GM19395 (cell line): Measurements from ENCODE around the gene EHHADH.

ENCODE experiments used
- ATAC-seq: cut with Tn5 transposase; IDR thresholded peaks from one replicate; pipeline ENCODE4 v1.9.1; 2021; ENCODE audit warnings: mild to moderate bottlenecking, moderate library complexity; ENCODE audit not compliant: unreplicated experiment

The EHHADH gene

GRCh38 chr3:185199671-185200070 lies 54.2 kb downstream of the EHHADH start:
- no peak for ATAC-seq

DNA sequence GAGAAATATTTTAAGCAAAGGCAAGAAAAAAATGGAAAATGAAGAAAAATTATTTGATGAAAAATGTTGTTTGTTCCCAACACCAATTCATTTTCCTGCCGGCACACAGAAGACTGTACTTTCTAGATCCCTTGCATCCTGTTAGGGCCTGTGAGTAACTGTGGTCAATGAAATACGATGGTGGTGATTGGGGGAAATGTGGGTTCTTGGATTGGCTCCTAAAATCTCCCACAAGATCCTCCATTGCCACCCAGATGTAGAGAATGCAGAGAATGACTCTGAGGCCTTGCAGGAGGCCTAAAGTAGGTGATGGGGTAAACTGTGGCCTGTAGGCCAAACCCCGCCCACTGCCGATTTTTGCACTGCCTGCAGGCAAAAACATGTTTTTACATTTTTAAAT lies 54.6 kb downstream of the EHHADH start:
- ATAC-seq, result no peak

- ATAC-seq, result no peak
Observed at GRCh38 chr3:185197068-185197467, 56.8 kb downstream of the EHHADH start.

DNA sequence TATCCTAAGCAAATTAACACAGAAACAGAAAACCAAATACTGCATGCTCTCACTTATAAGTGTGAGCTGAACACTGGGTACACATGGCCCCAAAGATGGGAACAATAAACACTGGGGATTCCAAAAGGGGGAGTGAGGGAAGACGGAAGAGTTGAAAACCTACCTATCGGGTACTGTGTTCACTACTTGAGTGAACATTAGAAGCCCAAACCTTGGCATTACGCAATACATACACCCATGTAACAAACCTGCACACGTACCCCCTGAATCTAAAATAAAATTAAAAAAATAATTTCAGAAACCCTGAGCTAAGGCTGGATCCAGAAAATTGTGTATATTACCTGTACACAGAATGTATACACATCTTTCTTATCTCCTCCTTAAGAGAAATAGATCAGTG lies 58.2 kb downstream of the EHHADH start:
- ATAC-seq, result no peak

DNA sequence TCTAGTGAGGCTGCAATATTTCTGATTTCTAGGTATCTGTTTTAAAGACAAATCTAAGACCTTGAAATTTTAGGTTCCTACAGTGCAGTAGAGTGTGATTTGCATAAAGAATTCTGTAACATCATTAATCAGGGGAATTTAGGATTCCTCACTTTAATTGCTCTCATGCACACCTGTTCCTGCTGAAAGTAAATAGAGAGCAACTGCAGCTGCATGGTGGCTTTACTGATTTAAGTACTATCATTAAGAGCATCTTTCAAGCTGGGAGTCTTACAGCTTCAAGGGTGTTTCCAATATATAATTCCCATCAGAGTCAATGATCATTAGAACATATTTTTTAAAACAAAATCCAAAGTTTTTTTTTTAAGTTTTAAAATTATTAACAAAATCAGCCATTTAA lies 65.0 kb downstream of the EHHADH start:
- ATAC-seq, result no peak

GRCh38 chr3:185187391-185187790 lies 66.5 kb downstream of the EHHADH start:
- no peak for ATAC-seq

DNA sequence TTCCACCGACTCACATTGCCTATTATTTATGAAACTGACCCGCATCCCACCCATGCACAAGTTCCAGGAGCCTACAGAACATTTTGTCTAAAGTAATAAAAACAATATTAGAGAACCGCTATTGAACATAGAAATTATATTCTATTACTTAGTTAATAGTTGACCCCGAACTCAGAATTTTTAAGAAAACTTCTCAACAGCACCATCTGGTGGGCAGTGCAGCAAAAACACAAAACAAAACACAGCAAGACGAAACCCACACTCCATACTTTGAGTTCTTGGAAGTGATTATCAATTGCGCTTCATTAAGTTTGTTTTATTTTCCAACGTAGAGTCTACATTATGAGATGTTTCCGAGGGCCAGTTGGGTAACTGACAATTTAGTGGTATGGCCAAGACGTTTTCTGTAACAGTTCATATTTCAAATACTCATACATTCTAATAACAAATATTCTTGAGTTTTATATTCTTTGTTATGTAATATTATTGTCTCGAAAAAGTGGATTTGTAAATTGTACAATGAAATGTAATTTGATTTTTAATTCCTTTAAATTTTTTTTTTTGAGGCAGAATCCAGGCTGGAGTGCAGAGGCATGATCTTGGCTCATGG lies 77.0 kb downstream of the EHHADH start:
- ATAC-seq, result no peak

- ATAC-seq, result peak; percentile 80
Observed at GRCh38 chr3:185175370-185175987, 78.4 kb downstream of the EHHADH start.

DNA sequence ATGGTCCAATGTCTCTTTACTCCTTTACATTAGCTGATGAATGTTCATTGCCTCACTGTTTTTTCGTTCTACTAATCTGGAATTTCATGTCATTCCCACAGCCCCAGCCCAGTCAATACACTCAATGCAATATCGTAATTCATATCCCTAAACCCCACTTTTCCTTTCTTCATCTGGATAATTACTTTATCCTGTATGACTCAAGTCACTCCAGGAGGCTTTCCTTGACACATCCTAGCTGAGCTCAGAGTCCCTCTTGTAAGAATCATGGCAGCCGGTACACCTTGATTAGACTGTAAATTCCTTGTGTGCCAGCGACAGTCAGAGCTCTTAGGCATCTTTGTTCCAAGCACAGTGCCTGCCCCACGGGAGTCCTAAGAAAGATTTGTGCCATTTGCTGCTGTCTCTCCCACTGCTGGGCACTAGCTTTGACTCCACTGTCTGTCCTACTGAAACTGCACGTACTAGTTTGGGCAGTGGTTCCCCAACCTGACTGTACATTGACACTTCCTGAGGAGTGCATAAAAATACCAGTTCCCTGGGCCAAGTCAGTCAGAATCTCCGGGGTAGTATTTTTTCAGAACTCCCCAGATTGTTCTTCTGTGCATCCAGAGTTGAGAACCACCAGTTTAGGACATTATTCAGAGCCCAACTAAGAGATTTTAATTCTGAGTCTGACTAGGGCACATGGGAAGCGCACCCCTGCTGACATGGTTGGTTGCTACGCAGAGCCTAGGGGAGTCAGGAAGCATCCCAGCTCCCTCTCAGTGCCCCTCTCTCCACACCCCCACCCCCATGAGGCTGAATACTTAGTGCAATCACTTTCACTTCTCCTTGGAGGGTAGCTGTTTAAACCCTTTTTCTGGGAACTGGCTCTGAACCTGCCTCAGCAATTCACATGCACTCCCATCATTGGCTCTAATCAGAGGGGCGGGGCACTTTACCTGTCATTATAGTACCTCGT lies 81.5 kb downstream of the EHHADH start:
- no peak for ATAC-seq

DNA sequence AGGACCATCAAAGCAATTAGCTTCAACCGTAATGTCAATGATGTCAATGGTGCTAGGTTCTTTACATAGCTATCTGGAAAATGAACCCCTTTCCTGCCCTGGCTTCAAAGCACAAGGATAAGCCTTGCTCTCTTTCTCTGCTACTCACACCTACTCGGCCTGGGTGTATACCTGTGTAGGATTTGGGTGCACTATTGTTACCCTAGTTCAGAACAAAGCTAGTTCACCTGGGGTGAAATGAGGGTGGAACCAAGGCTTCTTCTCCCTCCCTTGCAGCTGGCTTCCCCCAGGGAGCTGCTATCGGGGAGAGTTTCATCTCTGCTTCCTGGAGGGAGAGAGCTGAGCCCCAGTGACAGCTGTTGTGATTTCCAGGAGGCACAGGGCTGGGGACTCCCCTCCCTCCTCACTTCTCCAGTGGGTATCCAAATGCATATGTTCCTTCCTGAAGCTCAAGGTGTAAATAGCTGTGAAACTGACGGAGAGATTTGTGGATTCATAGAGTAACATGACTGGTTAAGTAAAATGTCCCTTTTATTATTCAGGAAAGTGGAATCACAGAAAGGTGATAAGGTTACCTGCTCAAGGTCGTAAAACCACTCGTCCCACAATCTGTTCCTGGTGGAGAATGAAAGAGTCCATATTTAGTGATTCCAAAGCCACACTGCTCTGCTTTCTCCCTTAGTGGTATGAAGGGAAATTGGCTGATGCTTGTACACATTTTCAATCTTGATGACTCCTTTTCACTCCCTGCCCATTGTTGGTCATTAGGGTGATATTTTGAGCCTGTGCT lies 89.2 kb downstream of the EHHADH start:
- no peak for ATAC-seq

GRCh38 chr3:185162634-185163033 lies 91.2 kb downstream of the EHHADH start:
- no peak for ATAC-seq

DNA sequence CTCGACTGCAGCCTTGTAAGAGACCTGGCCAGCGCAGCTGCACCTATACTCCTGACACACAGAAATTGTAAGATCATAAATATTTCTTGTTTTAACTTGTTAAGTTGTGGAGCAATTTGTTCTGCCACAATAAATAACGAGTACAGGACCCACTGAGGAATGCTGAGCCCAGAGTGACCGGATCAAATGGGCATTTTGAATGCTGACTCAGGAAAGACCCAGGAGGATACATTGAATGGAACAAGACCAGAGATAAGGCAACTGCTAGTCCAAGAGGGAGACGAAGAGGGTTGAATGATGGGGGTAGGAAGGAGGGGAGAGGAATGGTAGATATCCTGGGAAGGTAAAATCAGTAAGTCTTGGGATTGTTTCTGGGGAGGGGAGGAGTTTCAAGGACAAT lies 92.1 kb downstream of the EHHADH start:
- no peak for ATAC-seq

- ATAC-seq, result no peak
Observed at GRCh38 chr3:185157347-185157746, 96.5 kb downstream of the EHHADH start.

GRCh38 chr3:185155678-185156077 lies 98.2 kb downstream of the EHHADH start:
- no peak for ATAC-seq

DNA sequence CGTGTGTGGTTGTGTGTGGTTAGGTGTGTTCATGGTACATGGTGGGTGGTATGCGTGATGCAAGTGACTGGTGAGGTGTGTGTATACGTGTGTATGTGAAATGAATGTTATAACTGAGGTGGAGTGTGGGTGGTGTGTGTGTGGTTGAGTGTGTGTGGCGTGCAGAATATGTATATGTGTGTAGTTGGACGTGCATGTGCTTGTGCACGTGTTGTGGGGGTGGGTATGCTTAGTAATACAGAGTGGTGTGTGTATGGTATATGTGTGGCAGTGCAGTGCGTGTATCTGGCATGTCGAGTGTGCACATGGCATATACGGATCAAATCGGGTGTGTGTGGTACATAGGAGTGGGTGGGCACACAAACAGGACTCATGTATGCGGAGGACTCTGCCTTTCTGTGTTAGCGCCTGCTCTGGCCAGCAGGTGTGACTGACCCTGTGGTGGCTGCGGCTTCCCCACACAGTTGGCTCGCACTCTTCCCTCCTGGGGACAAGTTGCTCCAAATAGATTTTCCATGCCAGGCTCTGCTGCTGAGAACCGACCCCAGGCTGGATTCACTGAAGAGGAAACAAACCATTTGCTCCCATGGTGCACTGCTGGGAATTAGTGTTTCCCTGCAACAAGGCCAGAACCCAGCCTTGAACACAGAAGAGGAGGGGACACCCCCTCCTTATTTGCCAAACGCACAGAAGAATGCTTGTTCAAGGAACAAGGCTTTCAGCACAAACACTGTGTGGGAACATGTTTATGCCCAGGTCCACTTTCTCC lies 99.8 kb downstream of the EHHADH start:
- no peak for ATAC-seq

GRCh38 chr3:185153171-185153771 lies 100.6 kb downstream of the EHHADH start:
- no peak for ATAC-seq

- peak; percentile 67 for ATAC-seq
Observed at GRCh38 chr3:185152410-185153170, 101.3 kb downstream of the EHHADH start, which contains the start of gene C3orf70. Gene C3orf70, minus strand, starts transcription at chr3:185153060. Its CDS starts 237 bp downstream, at chr3:185152823.

GRCh38 chr3:185151964-185152409 lies 101.9 kb downstream of the EHHADH start:
- ATAC-seq, result no peak
